Measurements from ENCODE around the gene USP31. TPM values are rescaled to one million over a fixed set of nuclear protein-coding genes. Genes with fewer than 3 reads are reported as not detected.

USP31 gene
- polyA plus RNA-seq, 2 of the 4 experiments (the other 2 are of a cell fraction), result 8.3 to 18.0 TPM

DNA sequence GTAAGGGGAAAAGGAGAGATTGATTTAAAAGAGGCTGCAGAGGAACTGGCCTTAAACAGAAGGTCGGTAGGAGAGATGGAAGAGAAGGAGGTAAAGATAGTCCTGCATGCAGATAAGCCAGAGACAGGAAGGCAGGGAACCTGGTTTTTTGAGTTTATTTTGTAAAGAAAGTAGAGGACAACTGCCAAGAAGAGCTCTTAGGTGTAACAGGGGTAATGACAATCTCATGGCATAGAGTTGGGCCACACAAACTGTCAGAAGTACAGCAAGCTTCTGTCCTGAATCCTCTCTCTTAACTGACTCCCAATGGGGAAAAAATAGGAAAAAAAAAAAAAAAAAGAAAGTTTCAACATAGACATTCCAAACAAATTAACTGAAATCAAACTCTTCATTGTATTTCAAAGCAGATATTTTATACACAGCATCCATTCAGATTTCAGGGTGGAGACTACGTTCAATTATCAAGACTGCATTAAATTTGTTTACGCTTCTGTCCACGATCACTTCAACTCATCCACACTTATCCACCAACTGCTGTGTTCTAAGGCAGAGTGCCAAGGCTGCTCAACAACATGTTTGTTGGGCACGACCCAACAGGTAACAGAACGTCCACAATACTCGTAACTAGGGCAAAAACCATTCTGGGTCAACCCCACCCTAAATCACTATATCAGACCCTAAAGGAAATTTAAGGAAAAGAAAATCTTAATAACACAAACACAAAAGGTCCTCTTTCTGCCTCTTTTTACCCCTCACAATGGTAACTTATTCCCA is 34.9 kb downstream of the USP31 start:
- DNase-seq (ENCODE audit: low read depth in 1 of 2, low spot score in 1 of 2), result no peak
- no peak for ATAC-seq
- CTCF ChIA-PET, result interaction anchor here (1.3 kb wide), 1 partner anchor 15 kb away, joined by 6 read pairs; no protein-coding TSS in a partner anchor
- POLR2A ChIA-PET, result no interaction called here
- peaks cover 3% of the 10 kb centered on the region; the same call in 1 of the 3 replicates for H3K9me3 ChIP-seq
- H3K27ac ChIP-seq, result no peak overlapping the region
- H3K4me2 ChIP-seq, result no peak overlapping the region
- FAIRE-seq, result no peak
- H3K4me1 ChIP-seq, result peaks cover 9% of the 10 kb centered on the region; the same call in 2 of the 3 replicates
- WGBS (ENCODE audit: missing lambda C conversion rate), result 82% methylated on average over 7 of the region's 7 CpGs
- TF ChIP-seq JUNB (IDR thresholded peaks at IDR 0.05) (no peak), HEYL (CRISPR knock-in tag; IDR thresholded peaks at IDR 0.05) (no peak), PBX3 (IDR thresholded peaks at IDR 0.05) (no peak), RNF2 (IDR thresholded peaks at IDR 0.05; ENCODE audit: borderline replicate concordance, low read depth) (no peak)
- no peak overlapping the region for H3K4me3 ChIP-seq

DNA sequence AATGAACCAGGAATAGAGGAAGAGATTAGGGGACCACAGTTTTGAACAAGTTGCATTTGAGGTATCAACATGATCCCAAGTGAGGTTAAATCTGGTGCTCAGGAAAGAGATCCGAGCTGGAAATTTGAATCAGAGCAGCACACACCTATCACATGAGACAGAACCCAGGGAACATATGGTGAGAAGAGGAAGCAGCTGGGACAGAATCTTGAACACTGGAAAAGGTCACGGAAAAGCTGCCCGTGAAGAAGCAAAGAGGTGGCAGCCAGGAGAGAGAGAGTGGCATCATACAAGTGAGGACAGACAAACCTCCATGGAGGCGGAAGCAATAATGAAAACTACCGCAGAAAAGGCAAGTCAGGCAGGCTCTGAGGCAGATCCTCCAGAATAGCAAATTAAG is 36.1 kb downstream of the USP31 start:
- no peak for FAIRE-seq
- H3K27ac ChIP-seq, result no peak overlapping the region
- H3K4me1 ChIP-seq, result peaks cover 7% of the 10 kb centered on the region; the same call in 1 of the 3 replicates
- no peak for DNase-seq (ENCODE audit: low read depth in 1 of 2, low spot score in 1 of 2)
- WGBS (ENCODE audit: missing lambda C conversion rate), result 95% methylated on average over 5 of the region's 5 CpGs
- H3K9me3 ChIP-seq, result peaks cover 3% of the 10 kb centered on the region; the same call in 1 of the 3 replicates
- H3K4me2 ChIP-seq, result no peak overlapping the region
- TF ChIP-seq TFCP2L1 (CRISPR knock-in tag; IDR thresholded peaks at IDR 0.05) (no peak), RFX5 (IDR thresholded peaks at IDR 0.05) (no peak), ZNF302 (CRISPR knock-in tag; IDR thresholded peaks at IDR 0.05) (no peak), GATA3 (IDR thresholded peaks at IDR 0.05; ENCODE audit: borderline replicate concordance) (no peak), HEYL (CRISPR knock-in tag; IDR thresholded peaks at IDR 0.05) (no peak), KDM5A (IDR thresholded peaks at IDR 0.05) (no peak), ELK1 (IDR thresholded peaks at IDR 0.05; ENCODE audit: low read depth, low read length) (no peak), RCOR1 (IDR thresholded peaks at IDR 0.05; ENCODE audit: low read depth, low read length) (no peak), HOXA7 (CRISPR knock-in tag; IDR thresholded peaks at IDR 0.05) (no peak), BHLHE40 (IDR thresholded peaks at IDR 0.05; ENCODE audit: low read depth, low read length) (no peak), RARB (CRISPR knock-in tag; IDR thresholded peaks at IDR 0.05) (no peak)
- TF ChIP-seq, protein P1, sequence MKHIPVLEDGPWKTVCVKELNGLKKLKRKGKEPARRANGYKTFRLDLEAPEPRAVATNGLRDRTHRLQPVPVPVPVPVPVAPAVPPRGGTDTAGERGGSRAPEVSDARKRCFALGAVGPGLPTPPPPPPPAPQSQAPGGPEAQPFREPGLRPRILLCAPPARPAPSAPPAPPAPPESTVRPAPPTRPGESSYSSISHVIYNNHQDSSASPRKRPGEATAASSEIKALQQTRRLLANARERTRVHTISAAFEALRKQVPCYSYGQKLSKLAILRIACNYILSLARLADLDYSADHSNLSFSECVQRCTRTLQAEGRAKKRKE (CRISPR knock-in tag; IDR thresholded peaks at IDR 0.05; ENCODE audit: low read depth), result no peak
- TF ChIP-seq, protein P2, sequence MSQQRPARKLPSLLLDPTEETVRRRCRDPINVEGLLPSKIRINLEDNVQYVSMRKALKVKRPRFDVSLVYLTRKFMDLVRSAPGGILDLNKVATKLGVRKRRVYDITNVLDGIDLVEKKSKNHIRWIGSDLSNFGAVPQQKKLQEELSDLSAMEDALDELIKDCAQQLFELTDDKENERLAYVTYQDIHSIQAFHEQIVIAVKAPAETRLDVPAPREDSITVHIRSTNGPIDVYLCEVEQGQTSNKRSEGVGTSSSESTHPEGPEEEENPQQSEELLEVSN (IDR thresholded peaks at IDR 0.05; ENCODE audit: borderline replicate concordance, low read depth), result no peak
- TF ChIP-seq, protein P3, sequence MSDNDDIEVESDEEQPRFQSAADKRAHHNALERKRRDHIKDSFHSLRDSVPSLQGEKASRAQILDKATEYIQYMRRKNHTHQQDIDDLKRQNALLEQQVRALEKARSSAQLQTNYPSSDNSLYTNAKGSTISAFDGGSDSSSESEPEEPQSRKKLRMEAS (IDR thresholded peaks at IDR 0.05), result no peak
- CTCF ChIA-PET, result no interaction called here
- POLR2A ChIA-PET, result no interaction called here
- no peak for ATAC-seq
- no peak overlapping the region for H3K4me3 ChIP-seq

DNA sequence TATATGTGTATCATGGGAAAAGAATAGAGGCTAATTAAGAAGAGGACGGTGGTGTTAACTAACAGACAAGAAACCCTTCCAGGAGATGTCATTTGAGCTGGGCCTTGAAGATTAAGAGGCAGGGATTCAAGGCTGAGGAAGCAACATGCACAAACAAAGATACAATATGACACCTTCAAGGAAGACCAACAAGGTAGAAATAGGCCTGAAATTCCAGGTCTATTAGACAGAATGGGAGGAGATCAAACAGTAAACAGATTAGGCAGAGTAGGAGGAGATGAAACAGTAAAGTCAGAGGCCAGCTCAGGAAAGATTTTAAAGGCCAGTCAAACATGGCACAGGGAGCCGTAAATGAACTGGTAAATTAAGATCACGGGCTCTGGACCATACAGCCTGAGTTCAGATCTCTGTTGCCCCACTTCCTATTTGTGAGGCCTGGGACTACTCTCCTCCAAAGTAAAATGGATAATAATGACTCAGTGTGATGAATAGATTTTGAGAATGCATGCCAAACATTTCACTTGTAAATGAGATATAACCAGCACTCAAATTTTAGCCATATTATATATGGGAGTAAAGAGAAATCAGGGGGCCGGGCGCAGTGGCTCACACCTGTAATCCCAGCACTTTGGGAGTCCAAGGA is 38.9 kb downstream of the USP31 start:
- no peak overlapping the region for H3K4me2 ChIP-seq
- ChIA-PET CTCF (no interaction called here), POLR2A (no interaction called here)
- H3K27ac ChIP-seq, result no peak overlapping the region
- FAIRE-seq (no peak), DNase-seq (ENCODE audit: low read depth in 1 of 2, low spot score in 1 of 2) (no peak), ATAC-seq (no peak)
- no peak for TF ChIP-seq CTCF (IDR thresholded peaks at IDR 0.05)
- TF ChIP-seq MAFK (IDR thresholded peaks at IDR 0.05; ENCODE audit: partially characterized antibody), result no peak
- TF ChIP-seq RNF2 (IDR thresholded peaks at IDR 0.05; ENCODE audit: borderline replicate concordance, low read depth), result no peak
- no peak for TF ChIP-seq ELK1 (IDR thresholded peaks at IDR 0.05; ENCODE audit: low read depth, low read length)
- TF ChIP-seq HDAC2 (IDR thresholded peaks at IDR 0.05), result no peak
- no peak for TF ChIP-seq USF2 (IDR thresholded peaks at IDR 0.05)
- no peak overlapping the region for H3K4me3 ChIP-seq
- peaks cover 3% of the 10 kb centered on the region; the same call in 1 of the 3 replicates for H3K9me3 ChIP-seq
- WGBS (ENCODE audit: missing lambda C conversion rate), result 92% methylated on average over 5 of the region's 5 CpGs
- peaks cover under 1% of the 10 kb centered on the region; the same call in 1 of the 3 replicates for H3K4me1 ChIP-seq

Data from A549 (cell line).